ENCODE data around the gene THOP1. TPM values are rescaled to one million over a fixed set of nuclear protein-coding genes. Genes with fewer than 3 reads are reported as not detected.
A peak's percentile ranks its signal among the peaks of the same experiment; 100 is the strongest.
"Not testable (repeated sequence)": the region's sequence is repeated elsewhere in the genome, so short reads cannot be mapped to it uniquely, and the experiment has no call there.

THOP1 gene
- total RNA-seq, 1 experiment from 2014 or later: 207 TPM

DNA sequence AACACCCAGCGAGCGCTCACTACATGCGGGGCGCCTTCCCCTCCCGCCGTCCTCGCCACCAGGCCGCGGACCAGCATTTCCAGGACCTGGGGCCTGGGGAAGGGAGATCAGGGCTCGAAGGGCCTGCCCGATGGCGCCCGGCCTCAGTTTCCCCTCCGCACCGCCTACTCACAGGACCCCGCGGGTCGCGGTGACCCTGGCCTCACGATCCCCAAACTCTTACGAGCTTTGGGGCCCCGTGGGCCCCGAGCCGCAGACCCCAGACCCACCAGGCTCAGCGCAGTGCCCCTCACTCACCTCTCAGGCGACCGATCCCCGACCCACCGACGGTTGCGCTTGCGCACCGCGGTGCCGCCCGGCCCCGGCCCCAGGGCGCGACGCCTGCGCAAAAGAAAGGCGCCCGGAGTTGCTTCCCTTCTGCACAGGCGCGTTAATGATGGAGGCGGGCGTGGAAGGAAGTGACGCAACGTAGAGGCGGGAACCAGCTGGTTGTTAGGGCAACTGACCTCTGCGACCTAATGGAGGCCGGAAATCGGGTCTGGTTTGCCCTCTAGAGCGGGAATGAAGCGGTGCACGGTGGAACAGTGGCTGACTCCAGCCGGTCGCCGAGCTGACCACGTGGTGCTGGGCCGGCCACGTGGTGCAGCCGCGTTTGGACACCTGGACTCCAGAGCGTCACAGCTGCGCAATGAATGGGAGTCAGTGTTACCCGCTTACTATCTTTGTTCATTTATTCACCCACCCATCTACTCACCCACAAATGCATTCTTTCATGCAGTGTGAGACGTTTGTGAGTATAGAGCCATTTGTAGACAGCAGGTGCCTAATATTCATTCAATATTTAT is 2.1 kb upstream of the THOP1 start, which contains the start of gene SGTA:
SGTA (minus strand) TSS at position 338 of the 845 bp plus-strand sequence. CDS start 14,205 bp downstream, outside the sequence.
- peak; percentile 99 for DNase-seq (ENCODE audit: low read depth)

DNA sequence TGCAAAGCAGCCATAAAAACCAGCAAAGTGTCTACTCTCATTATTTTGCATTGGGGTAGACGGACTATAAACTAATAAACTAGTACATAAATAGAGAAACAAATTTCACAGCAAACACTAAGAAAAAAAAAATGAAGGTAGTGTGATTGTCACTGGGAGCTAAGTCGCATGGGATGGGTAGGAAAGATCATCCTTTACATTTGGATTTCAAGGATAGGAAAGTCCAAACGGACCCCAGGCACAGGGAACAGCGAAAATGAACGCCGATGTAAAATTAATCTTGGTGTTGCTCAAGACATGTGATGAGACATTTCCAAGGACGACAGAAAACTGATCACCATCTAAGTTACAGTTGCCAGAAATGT is 1.5 kb upstream of the THOP1 start:
- no peak for DNase-seq (ENCODE audit: low read depth)

DNA sequence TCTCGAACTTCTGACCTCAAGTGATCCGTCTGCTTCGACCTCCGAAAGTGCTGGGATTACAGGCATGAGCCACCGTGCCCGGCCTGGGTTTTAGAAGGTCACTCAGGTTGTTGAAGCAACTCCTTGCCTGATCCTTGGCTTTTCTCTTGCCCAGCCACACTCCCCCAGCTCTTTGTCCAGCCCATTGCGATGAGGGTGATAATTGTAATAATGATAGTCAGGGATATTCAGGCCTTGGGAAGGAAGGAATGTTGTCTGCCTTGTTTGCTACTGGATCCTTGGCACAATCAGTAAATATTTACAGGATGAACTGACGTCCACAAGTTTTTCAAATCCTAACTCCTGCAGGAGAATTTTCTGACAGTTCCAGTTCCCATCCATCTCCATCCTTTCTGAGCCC is 1.8 kb downstream of the THOP1 start:
- DNase-seq (ENCODE audit: low read depth): no peak

GRCh38 chr19:2788237-2788636 is 2.9 kb downstream of the THOP1 start:
- DNase-seq (ENCODE audit: low read depth): no peak

DNA sequence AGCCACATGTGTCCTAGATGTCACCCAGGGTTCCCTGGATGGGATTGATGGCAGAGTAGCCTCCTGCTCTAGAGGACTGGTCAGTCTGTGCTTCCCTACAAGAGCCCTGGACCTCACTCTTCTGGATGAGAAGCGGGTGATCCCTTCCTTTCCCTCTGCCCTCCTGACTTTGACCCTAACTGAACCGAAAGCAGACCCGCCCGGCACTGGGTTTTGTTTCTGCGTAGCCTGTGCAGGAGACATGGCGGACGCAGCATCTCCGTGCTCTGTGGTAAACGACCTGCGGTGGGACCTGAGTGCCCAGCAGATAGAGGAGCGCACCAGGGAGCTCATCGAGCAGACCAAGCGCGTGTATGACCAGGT is 4.9 kb downstream of the THOP1 start:
- DNase-seq (ENCODE audit: low read depth): no peak

GRCh38 chr19:2790557-2791271 is 5.4 kb downstream of the THOP1 start:
- DNase-seq (ENCODE audit: low read depth): no peak

GRCh38 chr19:2791440-2791839 is 6.1 kb downstream of the THOP1 start:
- no peak for DNase-seq (ENCODE audit: low read depth)

DNA sequence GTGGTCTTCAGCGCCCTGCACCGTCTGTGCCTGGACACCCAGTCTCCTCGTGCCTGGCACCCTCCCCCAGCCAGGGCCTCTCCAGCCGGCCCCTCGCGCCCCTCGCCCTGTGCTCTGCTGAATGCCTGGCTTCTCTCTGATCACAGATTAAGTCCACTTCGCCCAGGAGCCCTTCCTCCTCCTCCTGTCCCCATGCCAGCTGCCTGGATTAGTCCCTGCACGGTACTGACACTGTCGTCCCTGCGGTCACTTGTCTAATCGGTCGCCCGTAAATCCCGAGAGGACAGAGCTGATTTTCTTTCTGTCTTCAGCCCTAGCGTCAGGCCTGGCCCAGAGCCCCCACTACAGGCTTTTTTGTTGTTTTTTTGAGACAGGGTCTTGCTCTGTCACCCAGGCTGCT is 6.6 kb downstream of the THOP1 start:
- DNase-seq (ENCODE audit: low read depth): no peak

GRCh38 chr19:2792666-2793065 is 7.4 kb downstream of the THOP1 start:
- not testable (repeated sequence) for DNase-seq (ENCODE audit: low read depth)

DNA sequence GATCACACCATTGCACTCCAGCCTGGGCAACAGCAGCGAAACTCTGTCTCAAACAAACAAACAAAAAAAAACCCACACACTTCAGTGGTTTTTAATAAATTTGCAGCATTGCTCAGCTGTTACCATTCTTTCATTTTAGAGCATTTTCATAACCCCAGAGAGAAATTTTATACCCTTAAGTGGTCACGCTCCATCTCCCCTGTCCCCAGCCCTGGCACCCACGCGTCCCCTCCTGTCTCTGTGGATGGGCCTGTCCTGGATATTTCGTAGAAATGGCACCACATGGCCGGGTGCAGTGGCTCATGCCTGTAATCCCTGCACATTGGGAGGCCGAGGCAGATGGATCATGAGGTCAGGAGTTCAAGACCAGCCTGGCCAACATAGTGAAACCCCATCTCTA is 7.8 kb downstream of the THOP1 start:
- no peak for DNase-seq (ENCODE audit: low read depth)

DNA sequence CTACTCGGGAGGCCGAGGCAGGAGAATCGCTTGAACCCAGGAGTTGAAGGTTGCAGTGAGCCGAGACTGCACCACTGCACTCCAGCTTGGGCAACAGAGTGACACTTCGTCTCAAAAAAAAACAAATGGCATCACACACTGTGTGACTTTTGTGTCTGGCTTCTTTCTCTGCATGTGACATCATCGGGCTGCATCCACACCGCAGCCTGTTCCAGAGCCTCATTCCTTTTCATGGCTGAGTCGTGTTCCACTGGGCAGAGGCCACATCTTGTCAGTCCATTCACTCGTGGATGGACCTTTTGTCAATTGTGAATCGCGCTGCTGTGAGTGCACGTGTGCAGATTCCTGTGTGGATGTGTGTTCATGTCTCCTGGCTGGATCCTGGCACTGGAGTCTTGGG is 8.3 kb downstream of the THOP1 start:
- DNase-seq (ENCODE audit: low read depth): no peak

DNA sequence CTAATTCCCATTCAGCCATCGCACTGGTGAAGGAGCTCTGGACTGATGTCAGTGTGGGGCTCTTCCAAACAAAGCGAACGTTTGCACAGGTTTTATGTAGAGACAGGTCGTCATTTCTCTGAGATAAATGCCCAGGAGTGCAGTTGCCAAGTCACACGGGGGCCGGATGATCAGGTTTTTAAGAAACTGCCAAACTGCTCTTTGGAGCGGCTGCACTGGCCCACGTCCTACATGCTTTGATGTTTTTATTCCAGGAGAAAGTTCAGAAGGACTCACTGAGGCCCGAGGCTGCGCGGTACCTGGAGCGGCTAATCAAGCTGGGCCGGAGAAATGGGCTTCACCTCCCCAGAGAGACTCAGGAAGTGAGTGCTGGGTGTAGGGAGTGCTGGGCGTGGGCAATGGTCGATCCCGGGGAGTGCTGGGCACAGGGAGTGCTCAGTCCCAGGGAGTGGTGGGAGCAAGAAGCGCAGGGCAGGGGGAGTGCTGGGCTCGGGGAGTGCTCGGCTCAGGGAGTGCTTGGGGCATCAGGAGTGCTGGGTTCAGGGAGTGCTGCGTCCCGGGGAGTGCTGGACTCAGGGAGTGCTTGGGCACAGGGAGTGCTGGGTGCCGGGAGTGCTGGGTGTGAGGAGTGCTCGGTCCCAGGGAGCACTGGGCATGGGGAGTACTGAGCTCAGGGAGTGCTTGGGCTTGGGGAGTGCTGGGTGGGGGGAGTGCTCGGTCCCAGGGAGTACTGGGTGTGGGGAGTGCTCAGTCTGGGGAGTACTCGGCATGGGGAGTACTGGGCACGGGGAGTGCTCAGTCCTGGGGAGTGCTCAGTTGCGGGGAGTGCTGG is 10.7 kb downstream of the THOP1 start:
- no peak for DNase-seq (ENCODE audit: low read depth)

- DNase-seq (ENCODE audit: low read depth): no peak
Observed at GRCh38 chr19:2796659-2797266, 11.5 kb downstream of the THOP1 start.

DNA sequence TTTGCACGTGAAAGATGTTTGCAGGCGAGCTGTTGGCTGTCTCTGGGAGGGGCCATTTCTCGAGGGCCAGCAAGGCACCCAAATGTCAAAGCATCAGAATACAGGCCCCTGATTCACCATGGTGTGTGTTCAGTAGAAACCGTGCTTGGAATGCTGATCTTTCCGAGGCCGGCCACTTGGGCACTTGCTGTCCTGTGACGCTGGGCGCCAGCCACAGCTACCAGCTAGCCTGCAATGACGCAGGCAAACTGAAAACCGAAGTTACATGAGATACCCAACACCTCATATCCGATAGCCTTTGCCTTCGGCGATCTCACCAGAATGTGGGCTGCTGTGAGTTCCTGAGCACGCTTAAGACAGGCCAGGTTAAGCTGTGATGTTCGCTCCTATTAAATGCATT is 12.0 kb downstream of the THOP1 start:
- no peak for DNase-seq (ENCODE audit: low read depth)

GRCh38 chr19:2798158-2798685 is 12.9 kb downstream of the THOP1 start:
- no peak for DNase-seq (ENCODE audit: low read depth)

DNA sequence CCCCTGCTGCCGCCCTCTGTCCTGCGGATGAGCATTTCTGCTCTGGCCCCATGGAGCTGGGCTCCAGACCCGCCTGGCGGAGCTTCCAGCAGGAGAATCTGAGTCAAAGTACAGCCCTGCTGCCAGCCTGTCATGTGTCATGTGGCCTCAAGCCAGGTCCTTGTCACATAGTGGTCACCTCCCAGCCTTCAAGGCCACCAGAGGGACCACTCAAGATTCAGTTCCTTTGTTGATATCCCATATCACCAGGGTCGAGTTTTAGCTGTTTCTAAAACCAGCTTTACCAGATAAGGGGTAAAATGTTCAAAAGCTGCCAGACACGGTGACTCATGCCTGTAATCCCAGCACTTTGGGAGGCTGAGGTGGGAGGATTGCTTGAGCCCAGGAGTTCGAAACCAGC is 13.4 kb downstream of the THOP1 start:
- no peak for DNase-seq (ENCODE audit: low read depth)

GRCh38 chr19:2799273-2800020 is 14.1 kb downstream of the THOP1 start:
- DNase-seq (ENCODE audit: low read depth): no peak

GRCh38 chr19:2800506-2800905 is 15.2 kb downstream of the THOP1 start:
- no peak for DNase-seq (ENCODE audit: low read depth)

DNA sequence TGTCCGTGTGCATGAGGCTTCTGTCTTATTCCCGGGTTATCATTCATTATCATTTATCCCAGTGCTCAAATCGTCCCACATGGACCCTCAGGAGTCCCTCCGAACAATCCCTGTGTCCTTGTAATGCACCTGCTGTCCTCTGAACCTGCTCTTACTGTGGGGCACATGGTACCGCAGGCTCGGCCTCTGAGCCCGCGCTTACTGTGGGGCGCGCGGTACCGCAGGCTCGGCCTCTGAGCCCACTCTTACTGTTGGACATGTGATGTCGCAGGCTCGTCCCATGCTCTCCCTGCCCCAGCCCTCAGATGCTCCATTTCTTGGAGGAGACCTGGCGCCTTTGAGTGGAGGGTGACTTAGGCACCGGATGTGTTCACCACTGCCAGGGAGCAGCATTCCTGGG is 17.5 kb downstream of the THOP1 start:
- no peak for DNase-seq (ENCODE audit: low read depth)

DNA sequence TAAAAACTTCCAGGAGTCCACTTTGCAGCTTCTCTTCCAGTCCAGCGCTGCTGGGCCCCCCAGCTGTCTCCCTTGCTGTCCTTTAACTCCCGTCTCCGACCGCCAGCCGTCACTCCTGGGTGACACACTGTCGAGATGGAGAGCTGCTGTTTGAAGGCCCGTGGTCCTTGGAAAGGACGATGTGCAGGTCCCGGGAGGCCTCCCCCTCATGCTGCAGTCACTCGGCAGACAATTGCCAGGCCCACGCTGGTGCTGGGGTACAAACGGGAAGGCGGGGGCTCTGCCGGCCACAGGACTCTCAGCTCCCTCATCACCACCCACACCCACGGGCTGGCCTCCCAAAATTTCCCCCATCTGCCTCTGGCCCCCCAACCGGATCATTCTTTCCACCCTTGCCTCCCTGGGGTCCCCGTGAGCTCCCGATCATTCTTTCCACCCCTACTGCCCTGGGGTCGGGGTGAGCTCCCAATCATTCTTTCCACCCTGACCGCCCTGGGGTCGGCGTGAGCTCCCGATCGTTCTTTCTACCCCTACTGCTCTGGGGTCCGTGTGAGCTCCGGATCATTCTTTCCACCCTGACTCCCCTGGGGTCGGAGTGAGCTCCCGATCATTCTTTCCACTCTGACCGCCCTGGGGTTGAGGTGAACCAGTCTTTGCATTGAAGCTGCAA is 18.3 kb downstream of the THOP1 start:
- no peak for DNase-seq (ENCODE audit: low read depth)

Data from LHCN-M2 (cell line).